ENCODE results near the gene NMRK1.

The NMRK1 gene

DNA sequence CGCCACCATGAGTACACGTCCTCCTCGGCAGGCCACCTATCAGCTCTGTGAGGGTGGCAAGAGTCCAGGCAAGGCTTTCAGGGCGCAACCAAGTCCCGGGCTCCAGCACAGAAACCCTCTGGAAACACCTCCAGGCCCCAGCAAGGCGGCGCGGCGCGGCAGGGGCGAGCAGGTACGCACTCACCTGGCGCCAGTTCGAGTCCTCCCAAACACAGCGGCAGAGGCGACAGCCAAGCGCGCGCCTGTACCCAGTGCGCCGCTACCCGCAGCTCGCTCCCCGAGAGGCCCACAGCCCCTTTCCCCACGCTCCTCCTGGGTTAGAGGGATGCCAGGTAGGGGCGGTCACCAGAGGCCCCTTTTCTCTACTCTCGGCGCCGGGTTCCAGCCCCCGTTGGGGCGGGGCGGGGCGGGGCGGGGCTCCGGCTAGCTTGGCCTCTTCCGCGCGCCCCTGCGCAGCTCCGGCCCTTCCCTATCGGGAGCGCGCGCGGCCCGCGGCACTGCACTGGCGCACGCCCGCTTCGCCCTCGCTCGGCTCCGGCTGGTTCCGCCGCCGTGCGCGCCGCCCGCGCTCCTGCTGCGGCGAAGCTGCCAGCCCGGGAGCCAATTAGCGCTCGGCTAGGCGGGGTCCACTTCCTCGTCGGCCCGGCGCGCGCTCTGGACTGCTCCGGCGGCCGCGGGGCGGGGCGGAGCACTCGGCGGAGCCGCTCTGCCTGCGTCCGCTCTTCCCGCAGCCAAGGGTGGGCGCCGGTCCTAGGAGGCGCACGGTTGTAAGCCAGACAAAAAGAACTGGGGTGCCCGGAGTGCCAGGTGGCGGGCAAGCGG is at the start of gene NMRK1, which contains the start of gene OSTF1:
Gene NMRK1 (minus strand): TSS at position 332 of the 822 bp plus-strand sequence. CDS start 5,040 bp downstream, outside the sequence.
Gene OSTF1 (plus strand): TSS at position 691 of the 822 bp plus-strand sequence. CDS start 179 bp downstream, outside the sequence.
- peak; percentile 56 for DNase-seq (ENCODE audit: low read depth)

DNA sequence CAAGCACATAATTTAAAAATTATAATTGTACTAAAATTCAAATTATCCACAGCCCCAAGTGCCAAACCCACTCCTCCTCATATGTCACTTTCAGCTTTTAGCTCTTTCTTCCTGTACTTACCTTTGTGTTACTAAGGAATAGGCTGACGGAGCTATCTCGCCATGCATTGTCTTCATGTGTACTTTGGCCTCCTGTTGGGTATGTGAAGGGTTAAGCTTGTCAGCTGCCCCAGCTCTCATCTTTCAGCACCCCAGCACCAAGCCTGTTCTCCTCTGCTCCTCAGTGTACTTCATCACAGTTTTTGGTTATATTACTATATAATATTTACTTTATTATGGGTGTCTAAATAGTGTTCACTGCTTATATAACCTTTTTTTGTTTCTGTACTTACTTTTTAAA is 46.5 kb upstream of the NMRK1 start:
- no peak for DNase-seq (ENCODE audit: low read depth)

DNA sequence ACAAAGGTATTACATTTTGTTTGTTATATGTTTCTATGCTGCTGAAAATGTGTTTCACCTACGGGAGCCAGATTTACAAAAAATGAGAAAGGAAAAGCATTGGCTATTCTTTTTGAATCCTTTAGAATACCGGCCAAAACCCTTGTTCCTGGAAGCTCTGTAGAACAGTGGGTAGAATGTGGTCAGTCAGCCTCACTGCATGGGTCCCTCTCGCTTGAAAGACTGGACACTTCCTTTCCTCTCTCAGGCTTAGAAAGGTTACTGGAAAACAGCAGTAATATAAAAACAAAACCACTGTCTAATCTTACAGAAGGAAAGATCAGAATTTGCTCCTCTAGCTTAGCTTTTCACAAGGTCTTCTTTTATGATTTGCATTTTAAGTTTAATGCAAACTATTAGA is 45.4 kb upstream of the NMRK1 start:
- DNase-seq (ENCODE audit: low read depth): no peak

DNA sequence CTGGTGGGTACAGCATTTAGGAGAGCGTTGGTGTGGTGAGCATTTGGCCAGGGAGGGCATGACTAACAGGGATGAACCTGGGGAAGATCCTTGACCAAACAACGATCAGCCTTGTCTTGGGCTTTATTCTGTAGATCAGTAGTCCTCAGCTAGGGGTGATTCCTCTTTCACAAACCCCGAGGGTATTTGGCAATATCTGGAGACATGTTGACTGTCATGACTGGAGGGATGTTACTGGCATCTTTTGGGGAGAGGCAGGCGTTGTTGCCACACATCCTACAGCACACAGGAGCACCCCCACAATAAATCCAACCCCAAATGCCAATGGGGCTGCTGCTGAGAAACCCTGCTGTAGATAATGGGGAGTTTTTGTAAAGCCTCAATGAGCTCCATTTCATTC is 44.3 kb upstream of the NMRK1 start:
- DNase-seq (ENCODE audit: low read depth): no peak

DNA sequence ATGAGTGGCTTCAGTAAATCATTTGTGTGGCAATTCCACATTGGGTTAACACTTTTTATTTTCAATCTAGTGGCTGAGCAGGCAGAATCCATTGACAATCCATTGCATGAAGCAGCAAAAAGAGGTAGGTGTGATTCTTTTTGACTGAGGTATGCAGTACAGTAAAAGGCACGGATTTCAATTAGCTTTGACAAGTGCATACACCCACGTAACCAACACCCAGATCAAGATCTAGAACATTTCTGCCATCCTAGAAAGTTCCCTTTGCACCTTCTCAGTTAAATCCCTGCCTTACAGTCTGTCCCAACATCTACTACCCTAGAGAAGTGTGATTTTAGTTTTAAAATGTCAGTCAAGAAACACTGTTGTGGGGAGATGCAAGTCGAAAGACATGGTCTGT is 43.7 kb upstream of the NMRK1 start:
- DNase-seq (ENCODE audit: low read depth): no peak

DNA sequence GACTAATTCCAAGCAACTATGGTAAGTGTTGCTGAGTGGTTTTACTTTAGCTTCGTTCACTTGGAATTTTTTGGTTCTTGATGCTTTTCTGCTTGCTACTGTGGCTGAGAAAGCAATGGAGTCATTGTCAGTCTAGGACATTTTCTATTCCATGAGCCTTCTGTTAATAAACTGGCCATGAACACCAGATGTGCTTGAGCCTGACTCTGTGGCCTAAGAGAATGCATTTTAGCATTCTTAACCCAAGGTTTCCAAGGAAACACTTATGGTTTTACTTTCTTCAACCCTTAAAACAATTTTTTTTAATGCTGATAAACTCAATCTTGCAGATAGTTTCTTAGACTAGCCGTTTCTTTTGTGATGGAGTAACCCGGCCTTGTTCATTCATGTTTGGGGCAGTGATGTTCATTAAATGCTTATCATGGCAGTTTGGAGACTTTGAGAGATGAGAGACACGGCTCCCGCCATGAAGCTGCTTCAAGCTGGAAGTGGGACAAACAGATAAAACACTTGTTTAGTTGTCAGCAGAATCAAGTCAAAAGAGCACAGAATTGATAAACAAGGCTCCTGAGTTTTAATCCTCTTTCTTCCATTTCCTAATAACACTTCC is 42.8 kb upstream of the NMRK1 start:
- DNase-seq (ENCODE audit: low read depth): no peak

DNA sequence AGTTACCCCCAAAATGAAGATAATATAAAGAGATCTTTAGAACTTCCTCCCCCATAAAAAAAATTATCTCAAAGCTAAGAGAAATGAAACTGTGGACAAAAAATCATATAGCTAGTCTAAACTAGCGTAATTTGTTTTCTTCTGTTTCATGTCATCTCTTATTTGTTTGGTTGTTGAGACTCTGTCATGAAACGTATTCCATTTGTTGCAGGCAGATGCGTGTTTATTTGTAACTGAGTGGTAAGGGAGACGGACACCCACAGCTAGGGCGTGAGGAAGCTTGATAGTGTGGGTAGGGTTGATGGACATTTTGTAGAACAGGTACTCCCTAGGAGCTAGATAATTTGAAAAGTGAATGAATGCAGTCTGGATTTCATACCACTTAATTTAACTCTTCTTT is 42.2 kb upstream of the NMRK1 start:
- no peak for DNase-seq (ENCODE audit: low read depth)

DNA sequence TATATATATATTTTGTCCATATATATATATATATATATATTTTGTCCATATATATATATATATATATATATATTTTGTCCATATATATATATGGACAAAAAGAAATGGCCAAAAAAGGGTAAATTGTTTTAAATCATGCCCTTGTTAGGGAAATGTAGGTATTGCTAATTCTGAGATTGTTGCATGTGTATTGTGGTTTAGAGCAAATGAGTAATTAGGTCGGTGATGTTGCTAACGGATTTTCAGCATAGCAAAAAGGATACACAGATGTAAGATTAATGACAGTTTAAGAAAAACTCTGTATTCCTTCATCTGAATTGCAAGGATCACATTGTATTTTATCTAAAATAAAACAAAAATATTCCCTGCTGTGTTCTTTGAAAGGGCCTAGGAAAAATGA is 40.6 kb upstream of the NMRK1 start:
- no peak for DNase-seq (ENCODE audit: low read depth)

DNA sequence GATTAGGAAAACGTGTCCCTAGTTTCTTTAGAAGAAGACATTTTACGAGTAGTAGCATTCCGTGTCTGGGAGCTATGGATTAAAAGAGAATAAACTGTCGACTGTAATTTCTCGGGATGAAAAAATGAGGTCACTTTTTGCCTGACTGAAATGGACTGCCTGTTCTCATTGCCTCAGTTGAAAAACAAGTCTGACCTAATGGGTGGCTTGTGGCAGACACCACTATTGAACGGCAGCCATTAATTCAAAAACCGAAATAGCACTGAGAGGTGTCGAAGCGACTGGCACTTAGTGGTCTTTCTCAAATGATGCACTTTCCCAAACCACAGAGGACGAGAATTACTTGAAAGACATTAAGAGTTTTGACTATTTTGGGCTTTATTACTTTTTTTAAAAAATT is 35.7 kb upstream of the NMRK1 start:
- no peak for DNase-seq (ENCODE audit: low read depth)

DNA sequence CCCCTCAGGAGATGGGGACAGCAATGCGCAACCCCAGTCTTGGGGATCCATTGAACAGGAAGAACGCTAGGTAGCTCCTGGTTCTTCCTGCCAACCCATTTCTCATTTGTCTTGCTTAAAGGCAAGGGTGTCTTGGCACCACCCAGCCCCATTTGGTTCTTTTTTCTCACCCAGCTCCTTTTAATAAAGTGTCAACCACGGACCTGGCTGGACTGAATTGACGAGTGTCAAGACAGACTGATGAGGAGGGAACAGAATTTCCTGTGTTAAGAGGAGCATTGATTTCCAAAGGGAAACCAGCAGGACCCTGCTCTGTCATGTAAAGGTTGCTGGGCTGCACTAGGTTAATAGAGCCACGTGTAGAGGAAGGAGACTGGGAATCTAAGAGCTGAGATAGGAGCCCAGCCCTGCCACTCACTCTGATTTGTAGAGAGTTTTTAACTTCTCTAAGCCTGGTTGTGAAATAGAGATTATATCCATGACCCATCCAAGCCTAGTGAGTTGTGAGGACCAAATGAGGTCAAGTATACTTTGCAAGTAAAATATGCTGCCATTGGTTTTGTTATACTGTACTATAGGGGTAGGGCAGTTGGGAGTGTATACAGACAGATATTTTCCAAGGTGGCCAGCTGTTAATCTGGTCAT is 34.1 kb upstream of the NMRK1 start:
- DNase-seq (ENCODE audit: low read depth): no peak

DNA sequence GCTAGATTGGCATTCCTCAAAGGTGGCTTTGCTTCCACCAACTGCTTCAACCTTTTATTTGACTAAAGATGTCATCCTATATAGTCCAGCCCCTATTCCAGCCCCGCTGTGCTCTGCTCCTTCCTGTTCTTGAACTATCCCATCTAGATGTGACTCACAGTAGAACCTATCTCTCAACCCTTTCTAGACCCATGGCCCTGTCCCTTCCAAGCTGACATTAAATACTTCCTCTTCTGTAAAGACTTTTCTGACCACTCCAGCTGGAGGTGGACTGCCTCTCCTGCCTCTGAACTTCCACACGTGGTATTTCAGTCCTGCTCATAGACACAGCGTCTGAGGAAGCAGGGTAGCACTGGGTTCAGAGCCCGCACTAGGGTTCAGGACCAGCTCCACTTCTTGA is 32.7 kb upstream of the NMRK1 start:
- no peak for DNase-seq (ENCODE audit: low read depth)

DNA sequence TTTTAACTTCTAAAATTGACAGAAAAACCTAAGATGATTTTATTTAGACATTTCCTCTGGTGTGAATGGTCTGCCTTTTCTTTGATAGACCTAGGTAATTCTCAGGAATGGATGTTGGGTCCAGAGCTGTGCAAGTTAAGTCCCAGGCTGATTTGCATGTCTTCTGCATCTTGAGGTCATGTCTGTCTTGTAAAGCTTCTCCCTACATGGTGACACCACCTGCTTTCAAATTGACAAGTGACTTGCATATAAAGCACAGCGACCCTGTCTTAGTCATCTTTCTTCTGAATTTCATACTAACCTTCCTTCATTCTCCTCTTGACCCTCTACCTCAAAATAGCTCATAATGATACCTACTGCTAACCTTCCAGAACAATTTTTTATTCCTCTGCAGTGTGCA is 29.6 kb upstream of the NMRK1 start:
- no peak for DNase-seq (ENCODE audit: low read depth)

DNA sequence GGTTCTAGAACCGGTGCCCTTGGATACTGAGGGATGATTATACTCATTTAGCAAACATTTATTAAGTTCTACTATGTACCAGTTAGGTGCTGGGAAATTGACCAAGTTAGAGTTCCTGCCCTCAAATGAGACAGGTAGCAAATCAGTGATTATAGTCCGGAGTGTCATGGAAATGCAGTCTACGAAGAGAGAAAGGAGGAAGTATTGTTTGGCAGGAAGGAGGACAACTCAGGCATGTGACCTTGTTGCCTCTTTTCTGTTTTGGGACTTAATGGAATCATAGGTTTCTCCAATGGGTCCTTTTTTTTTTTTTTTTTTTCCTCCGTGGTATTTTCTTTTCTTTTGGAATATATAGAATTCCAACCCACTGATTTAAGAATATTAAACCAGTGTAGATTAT is 28.4 kb upstream of the NMRK1 start:
- DNase-seq (ENCODE audit: low read depth): no peak

DNA sequence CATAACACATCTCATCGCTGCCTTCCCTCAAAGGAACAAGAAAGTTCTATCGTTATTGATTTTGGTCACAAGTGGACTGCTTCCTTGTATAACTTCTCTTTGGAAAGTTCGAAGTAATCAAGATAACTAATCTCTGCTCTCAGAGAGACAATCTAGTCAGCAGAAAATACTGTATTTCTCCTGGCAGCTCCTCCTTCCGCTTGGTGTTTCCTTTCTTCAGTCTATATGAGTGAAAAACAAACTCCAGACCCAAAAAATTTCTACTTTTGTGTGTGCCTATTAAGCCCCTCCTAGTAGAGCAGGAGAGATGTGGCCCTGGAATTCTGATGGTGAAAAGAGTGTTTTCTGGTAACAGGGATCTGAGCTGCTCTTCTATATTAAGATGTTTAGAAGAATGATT is 24.8 kb upstream of the NMRK1 start:
- DNase-seq (ENCODE audit: low read depth): no peak

DNA sequence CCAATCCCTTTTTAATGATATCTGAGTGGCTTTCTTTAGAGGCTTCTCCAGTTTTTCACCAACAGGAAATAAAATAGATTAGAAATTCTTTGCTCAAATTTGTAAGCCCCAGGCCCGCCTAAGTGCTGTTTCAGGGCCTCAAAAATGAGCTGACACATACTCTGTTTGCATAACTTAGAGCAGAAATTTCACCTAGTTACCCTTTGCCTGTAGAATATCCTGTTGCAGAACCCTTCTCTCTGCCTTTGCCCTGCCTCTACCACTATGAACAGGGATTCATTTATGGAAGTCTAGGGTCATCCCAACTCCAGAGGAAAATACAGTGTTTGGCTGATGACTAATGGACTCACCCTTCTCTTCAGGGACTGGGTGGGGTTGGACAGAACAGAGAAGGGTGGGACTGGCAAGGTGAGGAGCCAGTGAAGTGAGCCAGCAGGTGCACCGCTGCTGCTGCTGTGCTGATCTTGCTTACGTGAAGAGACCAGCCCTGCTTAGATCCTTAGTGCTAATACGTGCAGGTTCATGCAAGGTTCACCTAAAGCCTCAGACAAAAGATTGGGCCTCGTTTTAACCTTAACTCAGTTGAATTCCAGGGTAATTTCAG is 23.2 kb upstream of the NMRK1 start:
- DNase-seq (ENCODE audit: low read depth): no peak

DNA sequence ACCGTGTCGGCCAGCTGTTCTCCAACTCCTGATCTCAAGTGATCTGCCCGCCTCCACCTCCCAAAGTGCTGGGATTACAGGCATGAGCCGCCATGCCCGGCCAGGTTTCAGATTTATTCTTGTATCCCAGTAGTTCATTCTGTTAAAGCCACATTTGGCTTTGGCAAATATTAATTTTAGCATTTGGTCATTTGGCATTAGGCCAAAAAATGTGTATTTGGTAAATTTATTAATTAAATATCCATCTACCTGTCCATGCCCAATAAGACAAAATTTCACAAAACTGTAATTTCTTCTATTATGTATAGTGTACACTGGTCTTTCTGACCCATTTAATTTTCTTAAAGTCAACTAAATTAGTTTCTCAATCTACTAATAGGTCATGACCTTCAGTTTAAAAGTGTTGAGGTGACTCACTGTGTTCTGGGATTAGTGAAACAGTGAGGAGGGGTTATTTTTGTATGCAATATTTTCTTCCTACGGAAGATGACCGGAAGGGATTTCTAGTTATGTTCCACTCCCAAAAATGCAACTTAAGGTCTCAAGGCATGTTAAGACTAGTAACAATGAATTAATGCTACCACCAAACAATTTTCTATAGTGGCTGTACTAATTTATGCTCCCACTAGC is 21.4 kb upstream of the NMRK1 start:
- no peak for DNase-seq (ENCODE audit: low read depth)

DNA sequence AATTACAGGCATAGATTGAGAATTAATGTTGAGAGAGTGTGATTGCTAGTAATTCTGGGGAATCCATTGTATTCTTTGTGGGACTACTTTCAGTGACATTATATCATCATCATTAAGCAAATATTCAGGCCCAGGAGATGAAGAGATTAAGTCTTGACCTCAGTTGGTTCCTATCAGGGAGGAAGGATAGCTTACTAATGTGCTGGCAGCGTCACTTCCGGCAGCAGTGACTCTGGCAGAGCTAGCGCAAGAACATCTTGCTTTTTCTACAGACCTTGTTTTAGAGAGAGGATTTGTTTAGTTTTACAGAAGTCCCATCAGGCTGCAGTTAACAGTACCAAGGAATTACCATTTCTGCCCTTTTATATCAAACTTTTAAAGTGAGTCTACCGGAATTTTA is 20.6 kb upstream of the NMRK1 start:
- no peak for DNase-seq (ENCODE audit: low read depth)

DNA sequence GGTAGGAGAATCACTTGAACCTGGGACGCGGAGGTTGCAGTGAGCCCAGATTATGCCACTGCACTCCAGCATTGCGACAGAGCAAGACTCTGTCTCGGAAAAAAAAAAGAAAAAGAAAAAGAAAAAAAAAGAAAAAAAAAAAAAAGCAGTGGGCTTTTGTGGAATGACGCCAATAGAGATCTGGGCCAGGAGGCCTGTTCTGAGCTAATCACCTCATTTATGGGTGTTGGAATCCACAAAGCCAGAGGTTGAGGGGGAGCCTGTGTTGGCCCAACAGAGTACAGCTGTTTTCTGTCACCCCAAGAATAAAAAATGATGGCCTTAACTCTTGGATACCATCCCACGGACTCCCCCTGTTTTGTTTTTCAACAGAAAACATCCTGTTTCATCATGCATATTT is 18.9 kb upstream of the NMRK1 start:
- DNase-seq (ENCODE audit: low read depth): no peak

DNA sequence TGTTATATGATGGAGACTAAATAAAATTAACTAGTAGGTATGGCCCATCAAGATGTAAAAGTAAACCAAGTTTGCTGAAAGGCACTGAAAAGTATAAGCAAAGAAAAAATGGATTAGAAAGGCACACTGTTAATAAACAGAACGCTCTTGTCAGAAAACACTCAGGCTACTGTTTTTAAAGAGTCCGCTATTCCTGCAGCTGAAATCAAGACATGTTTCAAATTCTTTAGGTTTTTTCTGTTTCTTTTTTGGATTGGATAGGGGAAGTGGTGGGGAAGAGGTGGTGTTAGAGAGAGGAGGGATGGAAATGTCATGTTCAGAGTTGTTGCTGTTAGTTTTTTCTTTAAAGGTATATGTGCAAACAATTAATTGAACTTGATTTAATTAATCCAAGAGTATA is 17.9 kb upstream of the NMRK1 start:
- DNase-seq (ENCODE audit: low read depth): no peak

DNA sequence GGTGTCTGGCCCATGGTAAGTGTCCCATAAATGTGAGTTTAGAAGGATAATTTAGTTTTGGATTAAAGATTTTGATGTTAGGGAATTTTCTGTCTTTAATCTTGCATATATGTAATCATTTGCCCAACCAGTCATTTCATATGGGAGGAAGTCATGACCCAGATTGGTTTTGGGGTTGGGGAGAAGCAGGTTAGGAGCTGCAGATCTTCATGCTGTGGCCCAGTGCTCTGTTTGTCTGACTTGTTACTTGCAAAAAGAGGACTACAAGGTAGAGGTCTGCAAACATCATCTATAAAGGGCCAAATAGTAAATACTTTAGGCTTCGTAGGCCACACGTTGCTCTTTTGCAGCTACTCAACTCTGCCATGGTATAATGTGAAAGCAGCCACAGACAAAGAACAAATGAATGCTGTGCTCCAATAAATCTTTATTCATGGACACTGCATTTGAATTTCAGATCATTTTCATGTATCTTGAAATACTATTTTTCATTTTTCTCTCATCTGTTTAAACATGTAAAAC is 17.1 kb upstream of the NMRK1 start:
- no peak for DNase-seq (ENCODE audit: low read depth)

DNA sequence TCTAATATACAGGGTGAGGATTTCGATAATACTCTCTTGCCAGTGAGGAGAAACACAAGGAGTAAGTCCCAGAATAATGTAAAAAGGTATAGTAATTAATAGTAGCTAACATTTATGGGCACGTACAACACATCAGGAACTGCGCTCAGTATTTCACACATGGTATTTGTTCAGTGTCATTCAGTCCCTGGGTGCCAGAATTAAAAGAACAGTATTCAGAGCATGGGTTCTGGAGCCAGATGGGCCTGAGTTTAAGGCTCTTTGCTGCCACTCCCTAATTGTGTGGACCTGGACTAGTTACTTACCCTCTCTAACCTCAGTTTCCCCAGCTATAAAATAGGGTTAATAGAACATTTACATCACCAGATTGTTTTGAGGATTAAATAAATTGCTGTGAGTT is 16.7 kb upstream of the NMRK1 start:
- DNase-seq (ENCODE audit: low read depth): no peak

DNA sequence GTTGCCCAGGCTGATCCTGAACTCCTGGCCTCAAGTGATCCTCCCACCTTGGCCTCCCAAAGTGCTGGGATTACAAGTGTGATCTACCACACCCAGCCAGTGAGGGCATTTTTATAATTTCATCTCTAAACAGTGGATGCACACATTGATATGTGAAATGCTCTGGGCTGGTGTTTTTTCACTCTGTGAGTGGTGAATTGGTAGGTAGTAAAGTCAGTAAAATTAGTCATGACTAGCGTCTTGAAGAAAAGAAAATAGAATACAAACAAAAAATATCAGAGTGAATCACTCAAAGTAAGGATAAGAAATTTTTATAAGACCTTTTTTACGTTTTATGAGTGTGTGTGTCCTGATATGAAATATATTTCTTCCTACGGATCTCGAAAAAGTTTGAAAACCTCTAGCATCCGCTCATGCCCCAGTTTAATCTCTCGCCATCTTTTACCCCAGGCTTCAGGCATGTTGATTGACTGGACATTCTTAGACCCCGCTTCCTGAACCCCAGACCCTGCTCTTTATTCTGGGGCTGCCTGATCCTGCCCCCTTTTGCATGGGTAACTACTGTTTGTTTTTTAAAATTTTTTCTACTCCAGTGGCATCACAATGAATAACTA is 14.3 kb upstream of the NMRK1 start:
- no peak for DNase-seq (ENCODE audit: low read depth)
